ENCODE results near the gene JUNB. TPM values are rescaled to one million over a fixed set of nuclear protein-coding genes. Genes with fewer than 3 reads are reported as not detected.
"Not testable (repeated sequence)": the region's sequence is repeated elsewhere in the genome, so short reads cannot be mapped to it uniquely, and the experiment has no call there.

Gene JUNB
- total RNA-seq, 1 donor from 2014 or later, result 23.9 TPM

GRCh38 chr19:12797607-12798006, 6.3 kb downstream of the JUNB start:
- ATAC-seq (ENCODE audit: poor library complexity); DNase-seq; intact Hi-C loops (cut with DNase I): not testable (repeated sequence)

- intact Hi-C loops (cut with DNase I), result loop anchor here (5.0 kb wide), 1 partner anchor 33 kb away; no protein-coding TSS in a partner anchor
- no peak for DNase-seq
- ATAC-seq (ENCODE audit: poor library complexity), result no peak
These were observed 8.6 kb downstream of the JUNB start for GRCh38 chr19:12799742-12800465.

- no peak for DNase-seq
- ATAC-seq (ENCODE audit: poor library complexity), result no peak
- intact Hi-C loops (cut with DNase I), result loop anchor here (5.0 kb wide), 1 partner anchor 33 kb away; no protein-coding TSS in a partner anchor
These were observed 9.1 kb downstream of the JUNB start for GRCh38 chr19:12800466-12800770.

- no peak for DNase-seq
- peak; percentile 36 for ATAC-seq (ENCODE audit: poor library complexity)
- intact Hi-C loops (cut with DNase I), result loop anchor here (5.0 kb wide), 1 partner anchor 34 kb away; no protein-coding TSS in a partner anchor
These were observed 9.7 kb downstream of the JUNB start for GRCh38 chr19:12800923-12801465.

GRCh38 chr19:12801466-12802266, 10.4 kb downstream of the JUNB start, which contains the start of the genes PRDX2 and THSD8:
TSS of gene PRDX2 (minus strand) at chr19:12801800. CDS start at chr19:12801261, 539 bp downstream.
TSS of gene THSD8 (plus strand) at chr19:12802069. CDS start at chr19:12802072, 3 bp downstream.
- DNase-seq (peak; percentile 87), ATAC-seq (ENCODE audit: poor library complexity) (peak; percentile 93)
- intact Hi-C loops (cut with DNase I), result loop anchor here (5.0 kb wide), 1 partner anchor 34 kb away; no protein-coding TSS in a partner anchor

- DNase-seq (no peak), ATAC-seq (ENCODE audit: poor library complexity) (peak; percentile 17)
These were observed 11.2 kb downstream of the JUNB start for GRCh38 chr19:12802267-12803106.

GRCh38 chr19:12804051-12804450, 12.8 kb downstream of the JUNB start:
- intact Hi-C loops (cut with DNase I), result loop anchor here (5.0 kb wide), 1 partner anchor 37 kb away; no protein-coding TSS in a partner anchor
- DNase-seq (no peak), ATAC-seq (ENCODE audit: poor library complexity) (no peak)

More at GRCh38 chr19:12802267-12803106, 11.2 kb downstream of the JUNB start:
- intact Hi-C loops (cut with DNase I), result loop anchor here (5.0 kb wide), 1 partner anchor 35 kb away; no protein-coding TSS in a partner anchor

- ATAC-seq (ENCODE audit: poor library complexity), result peak; percentile 90
- intact Hi-C loops (cut with DNase I), result no loop called here
These were observed 15.2 kb downstream of the JUNB start, which contains the start of gene RNASEH2A for GRCh38 chr19:12806242-12807081. TSS of gene RNASEH2A (plus strand) at chr19:12806584. CDS start at chr19:12806674, 90 bp downstream.

GRCh38 chr19:12815088-12815487, 23.8 kb downstream of the JUNB start:
- intact Hi-C loops (cut with DNase I), result no loop called here
- ATAC-seq (ENCODE audit: poor library complexity) (no peak), DNase-seq (no peak)

More at GRCh38 chr19:12806242-12807081, 15.2 kb downstream of the JUNB start, which contains the start of gene RNASEH2A:
- DNase-seq, result peak; percentile 95

GRCh38 chr19:12817188-12817587, 25.9 kb downstream of the JUNB start:
- ATAC-seq (ENCODE audit: poor library complexity); intact Hi-C loops (cut with DNase I); DNase-seq: not testable (repeated sequence)

GRCh38 chr19:12817810-12818209, 26.5 kb downstream of the JUNB start:
- ATAC-seq (ENCODE audit: poor library complexity); DNase-seq; intact Hi-C loops (cut with DNase I): not testable (repeated sequence)

GRCh38 chr19:12821761-12822160, 30.5 kb downstream of the JUNB start:
- intact Hi-C loops (cut with DNase I), result no loop called here
- ATAC-seq (ENCODE audit: poor library complexity), result no peak
- DNase-seq, result no peak

- intact Hi-C loops (cut with DNase I), result no loop called here
- ATAC-seq (ENCODE audit: poor library complexity) (no peak), DNase-seq (no peak)
These were observed 34.2 kb downstream of the JUNB start for GRCh38 chr19:12825254-12826131.

GRCh38 chr19:12828494-12828893, 37.2 kb downstream of the JUNB start:
- ATAC-seq (ENCODE audit: poor library complexity), result no peak
- intact Hi-C loops (cut with DNase I), result no loop called here

GRCh38 chr19:12833418-12833737, 42.1 kb downstream of the JUNB start:
- DNase-seq (no peak), ATAC-seq (ENCODE audit: poor library complexity) (no peak)

More at GRCh38 chr19:12828494-12828893, 37.2 kb downstream of the JUNB start:
- DNase-seq, result no peak

More at GRCh38 chr19:12833418-12833737, 42.1 kb downstream of the JUNB start:
- intact Hi-C loops (cut with DNase I), result no loop called here
